ENCODE data around the gene LYST.

LYST gene

DNA sequence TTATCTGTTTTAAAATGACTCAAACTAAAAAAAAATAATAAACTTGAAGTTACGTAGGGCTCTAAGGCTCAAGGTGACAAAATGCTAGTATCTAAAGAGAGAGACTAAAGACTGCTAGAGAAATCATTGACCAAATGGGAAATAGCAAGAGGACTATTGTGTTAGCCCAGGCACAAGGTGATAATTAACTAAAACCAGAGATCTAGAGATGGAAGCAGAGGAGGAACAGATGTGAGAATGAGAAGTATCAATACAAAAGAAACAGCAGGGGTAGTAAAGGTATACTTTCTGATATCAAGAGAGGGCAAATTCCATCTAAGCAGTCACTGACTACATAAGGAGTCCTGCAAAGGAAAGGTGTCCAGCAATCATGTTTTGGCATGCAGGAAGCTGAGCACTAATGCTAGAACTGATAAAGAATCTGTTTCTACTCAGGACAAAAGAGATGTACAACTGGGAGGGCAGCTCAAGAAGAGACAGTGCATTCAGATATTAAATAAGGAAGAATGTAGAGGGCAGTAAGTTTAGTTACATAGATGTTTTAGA lies 116.9 kb downstream of the LYST start:
- DNase-seq = no peak

- no peak for DNase-seq
These were observed 118.0 kb downstream of the LYST start for GRCh38 chr1:235748747-235749146.

- no peak for DNase-seq
These were observed 120.5 kb downstream of the LYST start for GRCh38 chr1:235746245-235746644.

- no peak for DNase-seq
These were observed 121.1 kb downstream of the LYST start for GRCh38 chr1:235745503-235746136.

- DNase-seq = no peak
These were observed 123.6 kb downstream of the LYST start for GRCh38 chr1:235742914-235743599.

GRCh38 chr1:235741294-235741693 lies 125.4 kb downstream of the LYST start:
- no peak for DNase-seq

GRCh38 chr1:235739631-235740030 lies 127.1 kb downstream of the LYST start:
- DNase-seq = no peak

GRCh38 chr1:235739124-235739523 lies 127.6 kb downstream of the LYST start:
- DNase-seq = no peak

DNA sequence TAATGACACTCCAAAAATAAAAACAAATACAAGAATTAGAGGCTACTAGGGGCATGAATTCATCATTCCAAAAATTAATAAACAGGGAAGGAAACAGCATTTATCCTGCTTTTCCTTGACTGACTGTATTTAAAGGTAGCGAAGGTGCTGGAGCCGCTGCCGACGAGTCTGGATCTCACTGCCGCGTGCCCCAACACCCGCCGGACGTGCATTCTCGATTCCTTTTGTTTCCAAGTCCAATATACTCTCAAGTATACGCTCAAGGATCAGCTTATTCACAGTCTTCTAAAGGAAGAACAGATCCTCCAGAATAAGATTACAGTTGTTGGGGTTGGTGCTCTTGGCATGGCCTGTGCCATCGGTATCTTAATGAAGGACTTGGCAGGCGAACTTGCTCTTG lies 129.0 kb downstream of the LYST start:
- no peak for DNase-seq

DNA sequence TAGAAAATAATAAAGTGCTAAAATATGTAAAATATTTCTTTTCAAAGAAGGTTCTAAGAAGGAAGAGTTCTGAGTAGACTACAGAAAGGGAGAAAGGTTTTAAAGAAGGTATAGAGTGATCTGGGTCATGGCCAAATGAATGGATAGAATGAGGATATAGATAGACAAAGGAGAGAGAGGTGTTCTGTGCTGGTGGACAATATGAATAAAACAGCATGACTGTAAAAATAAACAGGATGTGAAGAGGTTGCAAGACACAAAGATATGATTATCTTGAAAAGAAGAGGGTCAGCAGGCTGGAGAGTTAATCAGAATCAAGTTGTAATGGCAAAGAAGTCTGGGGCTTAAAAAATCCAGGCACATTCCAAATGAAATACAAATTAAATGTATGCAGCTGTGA lies 130.4 kb downstream of the LYST start:
- DNase-seq = no peak

GRCh38 chr1:235735621-235736020 lies 131.1 kb downstream of the LYST start:
- no peak for DNase-seq

GRCh38 chr1:235734335-235734734 lies 132.4 kb downstream of the LYST start:
- DNase-seq = no peak

- no peak for DNase-seq
These were observed 136.7 kb downstream of the LYST start for GRCh38 chr1:235730007-235730406.

- DNase-seq = no peak
These were observed 140.1 kb downstream of the LYST start for GRCh38 chr1:235726557-235726956.

DNA sequence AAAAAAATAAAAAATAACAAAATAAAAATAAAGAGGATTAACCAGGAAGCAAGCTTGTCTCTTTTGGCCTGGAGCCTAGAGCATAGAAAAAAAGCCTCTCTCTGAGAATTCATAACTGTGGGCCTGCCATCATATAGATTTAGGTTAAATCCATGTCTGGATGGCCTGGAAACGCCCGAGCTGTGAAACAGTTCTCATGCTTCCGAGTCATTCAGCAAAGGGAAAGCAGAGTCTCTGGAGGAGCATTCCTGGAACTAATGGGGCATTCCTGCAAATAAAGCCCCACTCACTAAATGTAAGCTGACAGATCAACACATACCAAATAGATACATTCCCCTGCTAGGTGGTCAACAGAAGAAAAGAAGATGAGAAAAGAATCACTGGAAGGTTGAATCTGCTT lies 141.3 kb downstream of the LYST start:
- DNase-seq = no peak

- DNase-seq = no peak
These were observed 142.0 kb downstream of the LYST start for GRCh38 chr1:235724730-235725129.

- DNase-seq = no peak
These were observed 143.8 kb downstream of the LYST start for GRCh38 chr1:235722858-235723257.

GRCh38 chr1:235721982-235722381 lies 144.7 kb downstream of the LYST start:
- no peak for DNase-seq

DNA sequence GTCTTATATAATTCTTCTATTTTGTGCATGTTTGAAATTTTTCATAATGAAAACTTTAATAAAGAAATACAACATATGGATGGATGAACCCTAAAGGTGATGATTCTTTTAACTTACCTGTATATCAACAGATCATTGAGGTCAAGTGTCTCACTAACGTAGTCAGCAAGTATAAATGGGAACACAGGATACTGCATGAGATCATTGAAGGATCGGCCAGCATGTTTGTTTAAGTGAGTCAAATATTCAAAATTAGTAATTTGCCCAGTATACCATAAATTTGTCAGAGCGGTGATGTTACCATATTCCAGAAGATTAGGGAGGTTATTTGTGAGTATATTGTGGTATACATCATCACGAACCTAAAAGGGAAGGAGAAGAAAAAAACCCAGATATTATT lies 146.2 kb downstream of the LYST start:
- DNase-seq = no peak

- DNase-seq = no peak
These were observed 152.4 kb downstream of the LYST start for GRCh38 chr1:235714205-235714897.

DNA sequence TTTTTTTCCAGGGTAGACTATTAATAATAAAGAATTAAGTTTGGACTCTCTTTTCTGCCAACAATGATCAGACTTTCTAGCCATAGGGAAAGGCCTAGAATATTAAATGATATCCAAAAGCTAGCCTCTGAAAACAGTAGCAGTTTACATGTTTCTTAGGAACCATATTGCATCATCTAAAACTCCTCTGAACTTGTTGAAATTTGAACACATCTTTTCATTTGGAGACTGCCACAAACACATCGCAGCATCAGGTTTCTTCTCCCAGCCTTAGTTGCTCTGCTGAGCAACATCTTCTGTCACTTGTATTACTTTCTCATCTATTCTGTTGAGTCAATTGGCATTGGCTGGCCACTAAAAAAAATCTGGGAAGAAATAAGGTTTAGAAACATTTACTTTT lies 153.9 kb downstream of the LYST start:
- DNase-seq = no peak

- no peak for DNase-seq
These were observed 156.0 kb downstream of the LYST start for GRCh38 chr1:235710687-235711086.

GRCh38 chr1:235709018-235709417 lies 157.7 kb downstream of the LYST start:
- DNase-seq = no peak

GRCh38 chr1:235708390-235708962 lies 158.2 kb downstream of the LYST start:
- DNase-seq = no peak

All from activated T-cell treated with anti-CD3 and anti-CD28 coated beads, Interleukin-2, amount 50 U/mL, for 1 hour (primary cell).